COLO668 (cell line): ENCODE data around the gene TFPI2.

Experiments used
- DNase-seq: peaks from one replicate; lab custom pipeline; 2025; ENCODE audit not compliant: unreplicated experiment; lab: John Stamatoyannopoulos, UW

Gene TFPI2

DNA sequence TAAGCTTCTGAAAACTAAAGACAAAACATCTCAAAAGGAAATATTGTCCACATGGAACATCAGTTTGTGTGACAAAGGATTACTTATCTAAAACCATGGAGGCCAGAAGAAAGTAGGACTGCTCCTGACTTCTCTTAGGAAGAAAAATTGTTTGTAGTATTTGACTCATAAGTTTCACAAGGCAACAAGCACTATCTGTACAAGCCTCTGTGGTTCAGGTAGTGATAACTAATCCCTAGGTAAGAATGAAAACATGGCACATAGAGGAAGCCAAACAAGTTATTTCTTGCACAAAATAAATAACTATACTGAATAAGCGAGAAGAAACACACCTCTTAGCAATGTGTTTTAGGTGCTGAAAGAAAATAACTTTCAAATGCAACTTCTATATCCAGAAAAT, 30.3 kb downstream of the TFPI2 start:
- no peak for DNase-seq

DNA sequence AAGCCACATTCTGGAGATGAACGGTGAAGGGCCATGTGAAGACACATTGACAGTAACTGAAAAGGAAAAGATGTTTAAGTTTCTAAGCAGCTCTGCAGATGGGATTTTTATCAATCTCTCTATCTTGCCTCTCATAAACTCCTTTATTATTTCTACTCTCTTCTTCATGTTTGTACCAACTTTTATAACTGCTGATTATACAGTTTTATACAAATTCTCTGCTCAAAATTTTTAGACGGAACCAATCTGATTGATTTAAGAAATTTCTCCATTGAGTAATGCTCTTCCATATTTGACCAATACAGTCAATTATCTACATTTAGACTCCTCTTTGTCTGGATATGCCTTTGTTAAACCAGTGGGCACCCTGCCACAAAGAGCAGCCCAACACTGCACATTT, 31.7 kb downstream of the TFPI2 start:
- no peak for DNase-seq

DNA sequence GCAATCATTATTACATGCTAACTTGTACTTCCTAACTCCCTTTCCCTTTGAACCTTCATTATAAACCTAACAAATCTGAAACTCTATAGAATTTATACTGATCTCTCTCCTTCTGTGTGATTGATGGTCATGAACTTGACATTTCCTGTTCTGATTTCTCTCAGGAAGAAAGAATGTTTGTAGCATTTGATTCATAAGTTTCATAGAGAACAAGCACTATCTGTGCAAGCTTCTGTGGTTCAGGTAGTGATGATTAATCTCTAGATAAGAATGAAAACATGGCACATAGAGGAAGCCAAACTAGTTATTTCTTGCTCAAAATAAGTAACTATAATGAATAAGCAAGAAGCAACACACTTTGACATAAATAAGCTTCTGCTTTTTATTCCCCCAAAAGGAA, 34.2 kb downstream of the TFPI2 start:
- DNase-seq: no peak

DNA sequence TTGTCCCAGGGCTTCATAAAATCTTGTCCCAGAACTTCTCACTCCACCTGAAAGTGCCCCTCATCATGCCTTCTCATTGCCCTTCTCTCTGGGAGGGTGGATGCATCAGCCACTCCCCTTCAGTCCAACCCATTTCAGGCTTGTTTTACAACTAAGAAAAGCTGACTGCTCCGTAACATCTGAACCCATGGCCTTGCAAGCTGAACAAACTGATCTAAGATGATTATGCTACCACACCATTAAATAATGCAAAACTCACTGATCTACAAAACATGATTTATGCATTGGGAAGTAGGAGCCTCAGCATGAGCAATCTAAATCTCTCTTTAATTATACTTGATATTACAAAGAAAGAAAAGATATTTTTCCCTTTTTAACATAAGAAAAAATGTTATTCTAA, 34.8 kb downstream of the TFPI2 start:
- no peak for DNase-seq

DNA sequence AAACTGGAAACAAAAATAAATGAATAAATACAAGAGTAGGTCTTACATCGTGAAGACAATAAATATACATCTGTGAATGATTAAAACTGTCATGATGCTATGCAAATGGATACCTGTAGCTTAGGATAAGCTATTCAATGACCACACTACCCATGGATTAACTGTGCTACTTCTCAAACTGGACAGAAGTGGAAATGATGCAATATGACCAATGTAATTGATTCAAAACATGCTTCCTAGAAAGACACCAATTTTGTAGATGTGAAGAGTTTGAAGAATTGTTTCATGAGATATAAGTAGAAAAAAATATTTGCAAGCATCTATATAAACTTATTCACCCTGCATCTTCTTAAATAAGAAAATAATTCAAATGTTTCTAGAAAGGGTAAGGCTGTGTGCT, 36.1 kb downstream of the TFPI2 start:
- DNase-seq: no peak

DNA sequence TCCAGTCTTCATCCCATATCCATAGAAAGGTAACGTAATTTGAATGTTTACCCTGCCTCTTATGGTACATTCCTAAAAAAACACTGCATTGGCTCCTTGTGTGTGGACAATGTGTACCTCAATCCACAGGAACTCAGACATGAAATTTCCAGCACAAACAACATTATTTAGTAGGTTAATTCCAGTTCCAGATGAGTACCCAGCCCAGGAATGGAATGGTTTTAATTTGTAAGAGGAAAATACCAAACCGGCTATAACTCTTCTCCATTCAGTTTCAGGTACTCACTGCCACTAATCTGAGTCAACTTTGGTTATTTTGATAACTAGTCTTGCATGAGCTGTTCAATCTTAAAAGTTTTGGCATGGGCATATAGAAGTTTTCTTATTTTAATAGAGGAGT, 39.0 kb downstream of the TFPI2 start:
- DNase-seq: no peak

DNA sequence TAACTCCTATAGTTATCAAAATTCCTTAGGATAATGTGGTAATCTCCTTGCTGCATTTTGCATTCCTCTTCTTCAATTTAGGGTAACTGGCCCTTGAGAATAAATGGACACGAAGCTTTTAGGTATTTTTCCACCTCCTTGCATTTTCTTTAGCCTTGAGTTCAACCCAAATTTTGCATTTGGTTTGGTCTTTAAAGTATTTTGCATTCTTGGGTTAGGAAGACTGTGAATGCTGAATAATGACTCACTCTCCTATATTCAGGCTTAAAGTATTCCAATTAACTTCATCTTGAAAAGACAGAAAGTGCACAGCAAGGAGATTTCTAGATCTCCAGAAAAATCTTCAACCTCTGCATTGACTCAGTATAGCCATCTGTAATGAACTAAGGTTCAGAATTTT, 47.3 kb downstream of the TFPI2 start:
- no peak for DNase-seq

DNA sequence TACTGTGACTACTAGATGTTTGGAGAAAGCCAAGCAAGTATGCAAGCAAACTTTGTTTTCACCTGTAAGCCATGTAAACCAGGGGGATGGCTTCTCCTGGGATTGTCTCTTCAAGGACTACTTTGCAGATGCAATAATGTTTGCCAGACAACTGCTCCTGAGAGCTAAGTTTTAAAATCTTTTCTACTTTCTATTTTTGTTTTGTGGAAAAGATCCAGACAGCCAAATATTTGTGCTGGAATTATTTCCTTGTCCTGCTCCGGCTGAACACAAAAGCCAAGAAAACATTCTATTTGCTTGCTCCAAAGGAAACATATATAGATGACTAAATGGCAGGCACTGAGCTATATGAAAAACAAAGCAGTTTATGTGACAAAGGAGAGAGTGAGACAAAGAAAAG, 51.6 kb downstream of the TFPI2 start:
- DNase-seq: no peak

DNA sequence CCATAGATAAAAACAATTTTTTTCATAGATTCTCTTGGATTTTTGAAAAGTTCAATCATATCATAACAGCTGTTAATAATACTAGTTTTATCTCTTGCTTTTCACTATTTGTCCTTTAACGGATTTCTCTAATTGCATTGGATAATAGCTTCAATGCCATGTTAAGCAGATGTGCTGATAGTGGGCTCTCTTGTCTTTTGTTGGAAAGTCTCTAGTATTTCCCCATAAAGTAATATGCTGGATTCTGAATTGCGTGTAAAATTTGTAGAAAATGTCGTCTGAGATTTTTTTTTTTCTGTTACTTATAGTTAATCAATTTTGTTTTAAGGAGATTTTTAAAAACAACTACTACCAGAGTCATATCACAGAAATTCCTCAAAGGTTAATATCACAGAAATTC, 53.3 kb downstream of the TFPI2 start:
- DNase-seq: no peak

DNA sequence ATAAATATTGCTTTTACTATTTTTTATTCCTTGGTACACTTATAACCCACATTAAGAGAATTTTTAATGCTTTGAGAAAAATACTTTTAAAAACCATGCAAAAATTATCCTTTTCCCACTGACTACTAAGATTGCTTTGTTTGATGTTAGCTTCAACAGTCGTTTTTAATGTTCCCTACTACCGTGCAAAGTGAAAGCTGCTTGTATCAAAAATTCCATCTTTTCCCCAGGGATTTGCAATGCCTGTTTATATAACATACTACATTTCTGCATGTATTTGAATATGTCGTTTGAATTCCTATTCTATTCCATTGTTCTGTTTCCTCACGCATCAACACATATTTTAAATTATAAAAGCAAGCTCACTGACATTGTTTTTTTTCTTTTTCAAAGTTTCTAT, 54.4 kb downstream of the TFPI2 start:
- no peak for DNase-seq

DNA sequence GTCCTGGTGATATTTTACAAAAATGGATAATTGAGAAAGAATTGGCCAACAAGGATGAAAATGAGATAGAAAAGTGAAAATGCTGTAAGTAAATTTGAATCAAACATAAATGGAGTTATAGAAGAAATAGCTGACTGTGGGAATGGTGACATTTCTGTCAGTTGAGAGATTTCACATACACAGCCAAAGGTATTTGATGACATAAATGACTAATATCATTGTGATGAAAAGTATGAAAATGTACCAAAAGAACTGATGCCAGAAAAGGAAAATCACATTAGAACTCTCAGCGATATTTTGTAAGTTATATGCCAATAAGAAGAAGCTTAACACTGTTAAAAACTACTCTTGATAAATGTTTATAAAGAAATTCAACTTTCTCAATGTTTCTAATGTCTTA, 54.9 kb downstream of the TFPI2 start:
- no peak for DNase-seq
